Measurements from ENCODE around the gene DNAJC28. TPM values are rescaled to one million over a fixed set of nuclear protein-coding genes. Genes with fewer than 3 reads are reported as not detected.

DNAJC28 gene
- polyA plus RNA-seq, 1 of the 3 experiments (the other 2 are of a cell fraction) = 0.58 TPM

DNA sequence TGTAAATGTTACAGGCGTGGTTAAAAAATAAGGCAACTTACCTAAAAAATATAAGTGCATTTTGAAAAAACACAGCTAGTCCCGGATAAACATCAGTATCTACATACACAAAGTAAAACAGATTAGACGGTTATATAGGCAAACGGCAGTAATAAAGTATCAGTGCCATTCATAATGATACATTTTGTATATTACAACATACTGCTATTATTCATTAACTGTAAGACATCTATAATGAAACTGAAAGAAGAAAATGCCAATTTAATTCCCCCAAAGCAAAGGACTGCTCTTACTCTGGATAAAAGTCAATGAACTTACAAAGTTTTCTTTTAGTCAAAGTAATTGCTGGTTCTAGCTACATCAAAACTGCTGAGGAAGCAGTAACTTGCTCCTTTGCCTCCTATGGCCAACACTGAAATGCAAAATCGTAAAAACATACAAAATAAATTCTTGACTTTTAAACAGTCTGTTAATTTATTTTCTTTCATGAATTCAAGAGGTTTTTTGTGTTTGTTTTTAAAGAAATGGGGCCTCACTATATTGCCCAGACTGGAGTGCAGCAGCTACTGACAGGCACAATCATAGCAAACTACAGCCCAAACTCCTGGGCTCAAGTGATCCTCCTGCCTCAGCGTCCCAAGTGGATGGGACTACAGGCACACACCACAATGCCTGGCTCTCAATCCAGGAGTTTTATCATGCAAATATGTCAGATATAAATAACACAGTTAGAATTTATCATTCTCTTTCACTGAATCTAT is 35.6 kb downstream of the DNAJC28 start:
- ChIA-PET POLR2A (no interaction called here), CTCF (interaction anchor here (1.0 to 5.1 kb wide), 6 partner anchors 10 to 515 kb away, joined by 3 to 25 read pairs (median 6); no protein-coding TSS in a partner anchor)
- no peaks in the 10 kb centered on the region for H3K9me3 ChIP-seq
- H3K27ac ChIP-seq (ENCODE audit: low read depth in 2 of 2, low read length in 1 of 2) = no peak overlapping the region
- H4K20me1 ChIP-seq (ENCODE audit: insufficient read depth) = no peaks in the 10 kb centered on the region
- TF ChIP-seq, protein P1, sequence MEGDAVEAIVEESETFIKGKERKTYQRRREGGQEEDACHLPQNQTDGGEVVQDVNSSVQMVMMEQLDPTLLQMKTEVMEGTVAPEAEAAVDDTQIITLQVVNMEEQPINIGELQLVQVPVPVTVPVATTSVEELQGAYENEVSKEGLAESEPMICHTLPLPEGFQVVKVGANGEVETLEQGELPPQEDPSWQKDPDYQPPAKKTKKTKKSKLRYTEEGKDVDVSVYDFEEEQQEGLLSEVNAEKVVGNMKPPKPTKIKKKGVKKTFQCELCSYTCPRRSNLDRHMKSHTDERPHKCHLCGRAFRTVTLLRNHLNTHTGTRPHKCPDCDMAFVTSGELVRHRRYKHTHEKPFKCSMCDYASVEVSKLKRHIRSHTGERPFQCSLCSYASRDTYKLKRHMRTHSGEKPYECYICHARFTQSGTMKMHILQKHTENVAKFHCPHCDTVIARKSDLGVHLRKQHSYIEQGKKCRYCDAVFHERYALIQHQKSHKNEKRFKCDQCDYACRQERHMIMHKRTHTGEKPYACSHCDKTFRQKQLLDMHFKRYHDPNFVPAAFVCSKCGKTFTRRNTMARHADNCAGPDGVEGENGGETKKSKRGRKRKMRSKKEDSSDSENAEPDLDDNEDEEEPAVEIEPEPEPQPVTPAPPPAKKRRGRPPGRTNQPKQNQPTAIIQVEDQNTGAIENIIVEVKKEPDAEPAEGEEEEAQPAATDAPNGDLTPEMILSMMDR (IDR thresholded peaks at IDR 0.05) = no peak
- no peak for TF ChIP-seq MXI1 (IDR thresholded peaks at IDR 0.05; ENCODE audit: low read depth, low read length)
- TF ChIP-seq NRF1 (IDR thresholded peaks at IDR 0.05; ENCODE audit: low read depth, low read length) = no peak
- H3K4me1 ChIP-seq (ENCODE audit: control insufficient read depth in 1 of 2, insufficient read depth in 2 of 2, low read depth in 1 of 2, low read length in 1 of 2) = peaks cover 0 to 11% of the 10 kb centered on the region in 2 experiments; a peak in 1 of 4 replicates
- no peak overlapping the region for H3K9ac ChIP-seq
- H3K4me3 ChIP-seq (ENCODE audit: low read depth in 2 of 2, low read length in 1 of 2) = no peak overlapping the region
- H3F3A ChIP-seq (replicated peaks; ENCODE audit: insufficient read depth) = peaks cover 6% of the 10 kb centered on the region
- no peak for DNase-seq
- H2AFZ ChIP-seq (ENCODE audit: low read depth) = no peak overlapping the region
- peaks cover 0 to 30% of the 10 kb centered on the region in 2 experiments for H3K36me3 ChIP-seq (replicated peaks in 1 of 2; ENCODE audit: control insufficient read depth in 1 of 2, insufficient read depth in 2 of 2, low read length in 1 of 2)
- H3K79me2 ChIP-seq (ENCODE audit: insufficient read depth) = no peaks in the 10 kb centered on the region
- WGBS (ENCODE audit: low lambda C conversion rate) = 92% methylated on average over 6 of the region's 6 CpGs
- no peaks in the 10 kb centered on the region for H3K9me2 ChIP-seq
- no peak overlapping the region for H3K4me2 ChIP-seq
- H3K27me3 ChIP-seq (ENCODE audit: insufficient read depth) = no peaks in the 10 kb centered on the region

DNA sequence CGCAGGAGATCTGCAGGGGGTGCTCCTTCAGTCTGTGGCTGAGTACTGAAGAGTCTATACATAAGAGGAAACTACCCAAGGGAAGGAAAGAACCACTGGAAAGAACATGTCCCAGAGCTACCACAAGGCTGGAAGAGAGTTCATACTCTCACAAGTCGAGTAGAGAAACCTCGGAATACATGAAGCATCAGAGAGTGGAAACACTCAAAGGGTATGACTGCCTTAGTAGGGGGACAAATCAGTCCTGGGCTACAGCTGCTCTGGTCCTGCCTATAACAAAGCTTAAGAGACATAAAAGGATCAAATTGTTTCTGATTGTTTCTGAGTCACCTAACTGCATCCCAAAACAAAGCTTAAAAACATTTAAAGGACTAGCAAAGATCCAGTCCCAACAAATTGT is 39.2 kb downstream of the DNAJC28 start:
- Histone ChIP-seq H3F3A (replicated peaks; ENCODE audit: insufficient read depth) (no peaks in the 10 kb centered on the region), H3K79me2 (ENCODE audit: insufficient read depth) (no peaks in the 10 kb centered on the region), H3K9me3 (no peaks in the 10 kb centered on the region), H2AFZ (ENCODE audit: low read depth) (no peak overlapping the region), H3K27ac (ENCODE audit: low read depth in 2 of 2, low read length in 1 of 2) (no peak overlapping the region), H3K27me3 (ENCODE audit: insufficient read depth) (no peaks in the 10 kb centered on the region), H3K36me3 (replicated peaks in 1 of 2; ENCODE audit: control insufficient read depth in 1 of 2, insufficient read depth in 2 of 2, low read length in 1 of 2) (peaks cover 0 to 40% of the 10 kb centered on the region in 2 experiments), H3K4me3 (ENCODE audit: low read depth in 2 of 2, low read length in 1 of 2) (no peak overlapping the region), H3K4me2 (no peak overlapping the region), H3K9ac (no peak overlapping the region), H4K20me1 (ENCODE audit: insufficient read depth) (no peaks in the 10 kb centered on the region), H3K4me1 (ENCODE audit: control insufficient read depth in 1 of 2, insufficient read depth in 2 of 2, low read depth in 1 of 2, low read length in 1 of 2) (peaks cover 0 to 5% of the 10 kb centered on the region in 2 experiments; a peak in 1 of 4 replicates), H3K9me2 (no peaks in the 10 kb centered on the region)
- POLR2A ChIA-PET = no interaction called here
- DNase-seq = no peak
- TF ChIP-seq RFX5 (IDR thresholded peaks at IDR 0.05; ENCODE audit: low read length) (no peak), TEAD4 (IDR thresholded peaks at IDR 0.05; ENCODE audit: borderline replicate concordance, insufficient read depth) (no peak), CHD2 (IDR thresholded peaks at IDR 0.05; ENCODE audit: low read length, partially characterized antibody) (no peak)
- CTCF ChIA-PET = interaction anchor here (1.0 kb wide), 1 partner anchor 9 kb away, joined by 3 read pairs; no protein-coding TSS in a partner anchor
- WGBS (ENCODE audit: low lambda C conversion rate) = 76% methylated on average over 3 of the region's 3 CpGs

DNA sequence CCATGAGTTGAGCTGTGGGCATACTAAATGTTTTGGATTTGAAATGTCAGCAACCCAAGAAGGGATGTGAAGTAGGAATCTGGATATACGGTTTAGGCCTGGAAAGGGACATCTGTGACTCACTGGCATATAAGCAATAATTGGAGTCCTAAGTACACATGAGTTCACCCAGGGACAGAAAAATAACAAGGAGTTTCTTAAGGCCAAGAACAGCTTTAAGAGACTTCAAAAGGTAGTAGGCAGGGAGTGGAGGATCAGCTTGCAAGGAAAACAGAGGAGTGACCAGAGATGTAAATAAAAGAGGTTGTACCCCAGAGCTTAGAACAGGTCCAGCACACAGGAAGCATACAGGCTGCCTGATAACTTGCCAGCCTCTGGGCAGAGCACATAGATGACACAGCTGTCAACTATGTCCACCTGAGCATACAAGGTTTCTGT is 39.9 kb downstream of the DNAJC28 start:
- H3K9me3 ChIP-seq = no peaks in the 10 kb centered on the region
- no peak overlapping the region for H2AFZ ChIP-seq (ENCODE audit: low read depth)
- POLR2A ChIA-PET = no interaction called here
- H3K4me1 ChIP-seq (ENCODE audit: control insufficient read depth in 1 of 2, insufficient read depth in 2 of 2, low read depth in 1 of 2, low read length in 1 of 2) = peaks cover 0 to 5% of the 10 kb centered on the region in 2 experiments; a peak in 1 of 4 replicates
- H3K79me2 ChIP-seq (ENCODE audit: insufficient read depth) = no peaks in the 10 kb centered on the region
- H3K9ac ChIP-seq = no peak overlapping the region
- H3K36me3 ChIP-seq (replicated peaks in 1 of 2; ENCODE audit: control insufficient read depth in 1 of 2, insufficient read depth in 2 of 2, low read length in 1 of 2) = peaks cover 0 to 36% of the 10 kb centered on the region in 2 experiments
- H3K9me2 ChIP-seq = no peaks in the 10 kb centered on the region
- H3K27ac ChIP-seq (ENCODE audit: low read depth in 2 of 2, low read length in 1 of 2) = peak overlapping the region in 1 of 2 experiments; percentile 3; a peak in 1 of 4 replicates
- CTCF ChIA-PET = interaction anchor here (1.0 kb wide), 1 partner anchor 8 kb away, joined by 3 read pairs; no protein-coding TSS in a partner anchor
- 48% methylated on average over 1 of the region's 1 CpG for WGBS (ENCODE audit: low lambda C conversion rate)
- no peaks in the 10 kb centered on the region for H4K20me1 ChIP-seq (ENCODE audit: insufficient read depth)
- DNase-seq = no peak
- H3K27me3 ChIP-seq (ENCODE audit: insufficient read depth) = no peaks in the 10 kb centered on the region
- no peak overlapping the region for H3K4me3 ChIP-seq (ENCODE audit: low read depth in 2 of 2, low read length in 1 of 2)
- H3K4me2 ChIP-seq = no peak overlapping the region
- H3F3A ChIP-seq (replicated peaks; ENCODE audit: insufficient read depth) = no peaks in the 10 kb centered on the region
- TF ChIP-seq, protein P2, sequence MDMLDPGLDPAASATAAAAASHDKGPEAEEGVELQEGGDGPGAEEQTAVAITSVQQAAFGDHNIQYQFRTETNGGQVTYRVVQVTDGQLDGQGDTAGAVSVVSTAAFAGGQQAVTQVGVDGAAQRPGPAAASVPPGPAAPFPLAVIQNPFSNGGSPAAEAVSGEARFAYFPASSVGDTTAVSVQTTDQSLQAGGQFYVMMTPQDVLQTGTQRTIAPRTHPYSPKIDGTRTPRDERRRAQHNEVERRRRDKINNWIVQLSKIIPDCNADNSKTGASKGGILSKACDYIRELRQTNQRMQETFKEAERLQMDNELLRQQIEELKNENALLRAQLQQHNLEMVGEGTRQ (IDR thresholded peaks at IDR 0.05; ENCODE audit: borderline replicate concordance, low read depth, low read length) = no peak
- TF ChIP-seq, protein P3, sequence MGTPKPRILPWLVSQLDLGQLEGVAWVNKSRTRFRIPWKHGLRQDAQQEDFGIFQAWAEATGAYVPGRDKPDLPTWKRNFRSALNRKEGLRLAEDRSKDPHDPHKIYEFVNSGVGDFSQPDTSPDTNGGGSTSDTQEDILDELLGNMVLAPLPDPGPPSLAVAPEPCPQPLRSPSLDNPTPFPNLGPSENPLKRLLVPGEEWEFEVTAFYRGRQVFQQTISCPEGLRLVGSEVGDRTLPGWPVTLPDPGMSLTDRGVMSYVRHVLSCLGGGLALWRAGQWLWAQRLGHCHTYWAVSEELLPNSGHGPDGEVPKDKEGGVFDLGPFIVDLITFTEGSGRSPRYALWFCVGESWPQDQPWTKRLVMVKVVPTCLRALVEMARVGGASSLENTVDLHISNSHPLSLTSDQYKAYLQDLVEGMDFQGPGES (IDR thresholded peaks at IDR 0.05; ENCODE audit: low read depth, low read length) = no peak
- TF ChIP-seq, protein P4, sequence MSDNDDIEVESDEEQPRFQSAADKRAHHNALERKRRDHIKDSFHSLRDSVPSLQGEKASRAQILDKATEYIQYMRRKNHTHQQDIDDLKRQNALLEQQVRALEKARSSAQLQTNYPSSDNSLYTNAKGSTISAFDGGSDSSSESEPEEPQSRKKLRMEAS (IDR thresholded peaks at IDR 0.05; ENCODE audit: low read depth) = no peak
- no peak for TF ChIP-seq TEAD4 (IDR thresholded peaks at IDR 0.05; ENCODE audit: borderline replicate concordance, insufficient read depth)
- TF ChIP-seq TCF12 (IDR thresholded peaks at IDR 0.05) = no peak
- TF ChIP-seq FOXJ3 (CRISPR knock-in tag; IDR thresholded peaks at IDR 0.05) = no peak
- TF ChIP-seq MXI1 (IDR thresholded peaks at IDR 0.05; ENCODE audit: low read depth, low read length) = no peak
- TF ChIP-seq TAF1 (IDR thresholded peaks at IDR 0.05; ENCODE audit: borderline replicate concordance, low read depth, low read length) = no peak
- no peak for TF ChIP-seq CHD2 (IDR thresholded peaks at IDR 0.05; ENCODE audit: low read length, partially characterized antibody)
- TF ChIP-seq ELF1 (IDR thresholded peaks at IDR 0.05) = no peak
- TF ChIP-seq RCOR1 (IDR thresholded peaks at IDR 0.05; ENCODE audit: low read length) = no peak
- TF ChIP-seq GABPA (IDR thresholded peaks at IDR 0.05; ENCODE audit: low read depth) = no peak
- no peak for TF ChIP-seq GATA2 (CRISPR knock-in tag; IDR thresholded peaks at IDR 0.05)
- TF ChIP-seq SIN3A (IDR thresholded peaks at IDR 0.05; ENCODE audit: borderline replicate concordance, low read depth, low read length) = no peak

Data from SK-N-SH (cell line).